ENCODE results near the gene KCND1.

DNA sequence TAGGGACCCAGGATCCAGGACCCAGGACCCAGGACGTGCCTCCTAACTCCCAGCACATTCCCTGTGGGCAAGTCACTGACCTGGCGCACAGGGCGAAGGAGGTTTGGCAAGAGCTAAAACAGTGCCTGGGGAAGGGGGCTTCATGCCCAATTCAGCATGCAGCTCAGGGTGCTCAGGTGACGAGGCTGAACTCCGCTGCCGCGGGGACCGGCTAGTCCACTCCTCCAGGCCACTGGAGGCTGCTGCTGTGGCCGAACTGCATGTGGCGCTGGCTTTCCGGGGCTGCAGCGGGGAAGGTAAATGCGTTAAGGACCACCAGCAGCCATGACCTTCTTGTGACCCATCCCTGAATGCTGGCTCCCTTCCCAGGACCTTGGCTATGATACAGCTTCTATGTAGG lies 47.9 kb downstream of the KCND1 start:
- TF ChIP-seq CTBP1 (IDR thresholded peaks at IDR 0.05; ENCODE audit: borderline replicate concordance) (no peak), HDGF (IDR thresholded peaks at IDR 0.05; ENCODE audit: borderline replicate concordance) (no peak), SUZ12 (IDR thresholded peaks at IDR 0.05) (no peak), SP1 (IDR thresholded peaks at IDR 0.05) (no peak), BHLHE40 (IDR thresholded peaks at IDR 0.05; ENCODE audit: borderline replicate concordance) (no peak), TARDBP (IDR thresholded peaks at IDR 0.05) (no peak), ARNT (IDR thresholded peaks at IDR 0.05) (no peak), ZNF384 (IDR thresholded peaks at IDR 0.05) (no peak), ELF4 (IDR thresholded peaks at IDR 0.05) (no peak)
